ENCODE results near the gene RIPOR2. TPM values are rescaled to one million over a fixed set of nuclear protein-coding genes. Genes with fewer than 3 reads are reported as not detected.

The RIPOR2 gene
- total and polyA plus RNA-seq, 2 donors from 2014 or later: 1.7 to 24.2 TPM

DNA sequence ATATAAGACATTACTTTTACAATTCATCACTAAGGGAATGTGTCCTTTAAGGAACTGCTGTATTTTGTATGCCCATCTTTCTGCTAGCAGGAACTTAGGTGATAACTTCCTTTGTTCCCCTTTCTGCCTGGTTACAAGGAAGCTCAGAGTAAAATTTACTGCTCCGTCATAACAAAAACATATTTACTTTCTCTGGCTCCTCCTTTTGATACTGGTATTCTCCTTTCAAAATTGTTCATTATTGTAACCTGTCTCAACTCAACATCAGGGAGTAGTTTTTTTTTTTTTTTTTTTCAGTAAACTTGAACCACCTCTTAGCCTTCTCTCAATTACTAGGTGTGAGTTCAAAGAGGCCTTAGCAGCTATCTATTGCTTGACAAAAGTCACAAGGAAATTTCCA is 37.1 kb downstream of the RIPOR2 start:
- Histone ChIP-seq H3K4me3 (ENCODE audit: low read length in 3 of 3) (no peak overlapping the region), H3K9ac (ENCODE audit: low read length in 3 of 3) (no peak overlapping the region), H3K27ac (ENCODE audit: low read depth in 2 of 2, low read length in 2 of 2) (no peak overlapping the region), H3K36me3 (ENCODE audit: control insufficient read depth in 2 of 3, insufficient read depth in 3 of 3, low read length in 3 of 3) (no peaks in the 10 kb centered on the region), H3K9me3 (ENCODE audit: control insufficient read depth in 2 of 3, insufficient read depth in 1 of 3, low read length in 3 of 3) (peaks cover 0 to 1% (median 0%) of the 10 kb centered on the region in 3 donors), H3K4me1 (ENCODE audit: control insufficient read depth in 2 of 3, insufficient read depth in 2 of 3, low read depth in 1 of 3, low read length in 3 of 3) (no peaks in the 10 kb centered on the region), H3K27me3 (ENCODE audit: control insufficient read depth, insufficient read depth, low read length) (no peaks in the 10 kb centered on the region)
- FAIRE-seq (no peak), DNase-seq (no peak)
- TF ChIP-seq, protein P1, sequence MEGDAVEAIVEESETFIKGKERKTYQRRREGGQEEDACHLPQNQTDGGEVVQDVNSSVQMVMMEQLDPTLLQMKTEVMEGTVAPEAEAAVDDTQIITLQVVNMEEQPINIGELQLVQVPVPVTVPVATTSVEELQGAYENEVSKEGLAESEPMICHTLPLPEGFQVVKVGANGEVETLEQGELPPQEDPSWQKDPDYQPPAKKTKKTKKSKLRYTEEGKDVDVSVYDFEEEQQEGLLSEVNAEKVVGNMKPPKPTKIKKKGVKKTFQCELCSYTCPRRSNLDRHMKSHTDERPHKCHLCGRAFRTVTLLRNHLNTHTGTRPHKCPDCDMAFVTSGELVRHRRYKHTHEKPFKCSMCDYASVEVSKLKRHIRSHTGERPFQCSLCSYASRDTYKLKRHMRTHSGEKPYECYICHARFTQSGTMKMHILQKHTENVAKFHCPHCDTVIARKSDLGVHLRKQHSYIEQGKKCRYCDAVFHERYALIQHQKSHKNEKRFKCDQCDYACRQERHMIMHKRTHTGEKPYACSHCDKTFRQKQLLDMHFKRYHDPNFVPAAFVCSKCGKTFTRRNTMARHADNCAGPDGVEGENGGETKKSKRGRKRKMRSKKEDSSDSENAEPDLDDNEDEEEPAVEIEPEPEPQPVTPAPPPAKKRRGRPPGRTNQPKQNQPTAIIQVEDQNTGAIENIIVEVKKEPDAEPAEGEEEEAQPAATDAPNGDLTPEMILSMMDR (IDR thresholded peaks at IDR 0.05; ENCODE audit: borderline replicate concordance, extremely low read depth, insufficient read depth): no peak
- intact Hi-C loops (cut with DNase I): no loop called here

- TF ChIP-seq, protein P1 (IDR thresholded peaks at IDR 0.05; ENCODE audit: borderline replicate concordance, extremely low read depth, insufficient read depth): no peak
- DNase-seq (no peak), FAIRE-seq (no peak)
- Histone ChIP-seq H3K4me1 (ENCODE audit: control insufficient read depth in 2 of 3, insufficient read depth in 2 of 3, low read depth in 1 of 3, low read length in 3 of 3) (no peaks in the 10 kb centered on the region), H3K27ac (ENCODE audit: low read depth in 2 of 2, low read length in 2 of 2) (no peak overlapping the region), H3K9me3 (ENCODE audit: control insufficient read depth in 2 of 3, insufficient read depth in 1 of 3, low read length in 3 of 3) (no peaks in the 10 kb centered on the region), H3K27me3 (ENCODE audit: control insufficient read depth, insufficient read depth, low read length) (no peaks in the 10 kb centered on the region), H3K9ac (ENCODE audit: low read length in 3 of 3) (no peak overlapping the region), H3K4me3 (ENCODE audit: low read length in 3 of 3) (no peak overlapping the region), H3K36me3 (ENCODE audit: control insufficient read depth in 2 of 3, insufficient read depth in 3 of 3, low read length in 3 of 3) (no peaks in the 10 kb centered on the region)
- intact Hi-C loops (cut with DNase I): no loop called here
Measured at GRCh38 chr6:24897186-24897585, 38.6 kb downstream of the RIPOR2 start.

- FAIRE-seq: no peak
- H3K36me3 ChIP-seq (ENCODE audit: control insufficient read depth in 2 of 3, insufficient read depth in 3 of 3, low read length in 3 of 3): no peaks in the 10 kb centered on the region
- H3K27me3 ChIP-seq (ENCODE audit: control insufficient read depth, insufficient read depth, low read length): no peaks in the 10 kb centered on the region
- H3K4me1 ChIP-seq (ENCODE audit: control insufficient read depth in 2 of 3, insufficient read depth in 2 of 3, low read depth in 1 of 3, low read length in 3 of 3): no peaks in the 10 kb centered on the region
- TF ChIP-seq, protein P1 (IDR thresholded peaks at IDR 0.05; ENCODE audit: borderline replicate concordance, extremely low read depth, insufficient read depth): no peak
- H3K9me3 ChIP-seq (ENCODE audit: control insufficient read depth in 2 of 3, insufficient read depth in 1 of 3, low read length in 3 of 3): no peaks in the 10 kb centered on the region
- no peak overlapping the region for H3K4me3 ChIP-seq (ENCODE audit: low read length in 3 of 3)
- H3K27ac ChIP-seq (ENCODE audit: low read depth in 2 of 2, low read length in 2 of 2): no peak overlapping the region
- no peak overlapping the region for H3K9ac ChIP-seq (ENCODE audit: low read length in 3 of 3)
- no peak for DNase-seq
- intact Hi-C loops (cut with DNase I): no loop called here
Measured at GRCh38 chr6:24893342-24893850, 42.4 kb downstream of the RIPOR2 start.

DNA sequence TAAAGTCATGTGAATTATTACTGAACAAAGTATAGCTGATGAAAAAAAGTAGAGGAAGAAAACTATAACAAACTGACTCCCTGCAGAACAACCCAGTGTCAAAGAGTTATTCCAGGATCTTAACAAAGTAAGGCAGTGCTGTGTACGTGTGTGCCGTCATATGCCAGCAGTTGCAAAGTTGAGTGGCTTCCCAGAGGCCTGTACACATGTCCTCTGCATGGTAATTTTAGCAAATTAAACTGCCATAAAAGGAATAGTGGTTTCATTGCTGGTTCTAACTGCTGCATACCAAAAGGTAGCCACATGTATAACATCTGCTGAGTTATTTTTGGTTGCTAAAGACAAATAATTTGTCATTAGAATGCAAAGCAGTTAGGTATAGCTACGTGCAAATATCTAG is 44.8 kb downstream of the RIPOR2 start:
- FAIRE-seq: no peak

More for the DNA sequence above, 44.8 kb downstream of the RIPOR2 start:
- H3K4me3 ChIP-seq (ENCODE audit: low read length in 3 of 3): no peak overlapping the region
- H3K36me3 ChIP-seq (ENCODE audit: control insufficient read depth in 2 of 3, insufficient read depth in 3 of 3, low read length in 3 of 3): no peaks in the 10 kb centered on the region
- intact Hi-C loops (cut with DNase I): no loop called here
- H3K27ac ChIP-seq (ENCODE audit: low read depth in 2 of 2, low read length in 2 of 2): no peak overlapping the region
- H3K27me3 ChIP-seq (ENCODE audit: control insufficient read depth, insufficient read depth, low read length): no peaks in the 10 kb centered on the region
- TF ChIP-seq, protein P1 (IDR thresholded peaks at IDR 0.05; ENCODE audit: borderline replicate concordance, extremely low read depth, insufficient read depth): no peak
- no peak for DNase-seq
- no peak overlapping the region for H3K9ac ChIP-seq (ENCODE audit: low read length in 3 of 3)
- H3K4me1 ChIP-seq (ENCODE audit: control insufficient read depth in 2 of 3, insufficient read depth in 2 of 3, low read depth in 1 of 3, low read length in 3 of 3): no peaks in the 10 kb centered on the region
- no peaks in the 10 kb centered on the region for H3K9me3 ChIP-seq (ENCODE audit: control insufficient read depth in 2 of 3, insufficient read depth in 1 of 3, low read length in 3 of 3)
